ENCODE results near the gene SMIM5.
"Not testable (repeated sequence)": the region's sequence is repeated elsewhere in the genome, so short reads cannot be mapped to it uniquely, and the experiment has no call there.

The SMIM5 gene

DNA sequence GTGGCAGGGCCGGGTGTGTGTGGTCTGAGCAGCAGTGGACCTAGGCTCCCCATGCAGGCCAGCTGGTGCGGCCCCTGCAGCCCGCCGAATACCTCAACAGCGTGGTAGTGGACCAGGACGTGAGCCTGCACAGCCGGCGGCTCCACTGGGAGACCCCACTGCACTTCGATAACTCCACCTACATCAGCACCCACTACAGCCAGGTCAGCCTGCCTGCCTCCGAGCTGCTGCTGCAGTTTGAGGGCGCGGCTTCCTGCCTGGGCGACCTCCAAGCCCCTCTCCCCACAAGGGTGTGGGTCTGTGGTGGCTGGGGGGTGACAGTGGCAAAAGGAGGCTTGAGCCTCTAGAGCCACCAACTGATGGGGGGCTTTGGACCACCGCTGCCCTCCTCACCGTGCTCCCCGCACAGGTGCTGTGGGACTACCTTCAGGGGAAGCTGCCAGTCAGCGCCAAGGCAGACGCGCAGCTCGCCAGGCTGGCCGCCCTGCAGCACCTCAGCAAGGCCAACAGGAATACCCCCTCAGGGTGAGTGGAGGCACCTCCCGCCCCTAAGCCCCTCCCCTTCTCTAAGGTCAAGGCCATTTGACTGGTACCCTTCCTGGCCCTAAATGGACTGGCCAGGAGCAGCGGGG is 8.4 kb upstream of the SMIM5 start:
- no peak for DNase-seq (ENCODE audit: low read depth, low spot score)

DNA sequence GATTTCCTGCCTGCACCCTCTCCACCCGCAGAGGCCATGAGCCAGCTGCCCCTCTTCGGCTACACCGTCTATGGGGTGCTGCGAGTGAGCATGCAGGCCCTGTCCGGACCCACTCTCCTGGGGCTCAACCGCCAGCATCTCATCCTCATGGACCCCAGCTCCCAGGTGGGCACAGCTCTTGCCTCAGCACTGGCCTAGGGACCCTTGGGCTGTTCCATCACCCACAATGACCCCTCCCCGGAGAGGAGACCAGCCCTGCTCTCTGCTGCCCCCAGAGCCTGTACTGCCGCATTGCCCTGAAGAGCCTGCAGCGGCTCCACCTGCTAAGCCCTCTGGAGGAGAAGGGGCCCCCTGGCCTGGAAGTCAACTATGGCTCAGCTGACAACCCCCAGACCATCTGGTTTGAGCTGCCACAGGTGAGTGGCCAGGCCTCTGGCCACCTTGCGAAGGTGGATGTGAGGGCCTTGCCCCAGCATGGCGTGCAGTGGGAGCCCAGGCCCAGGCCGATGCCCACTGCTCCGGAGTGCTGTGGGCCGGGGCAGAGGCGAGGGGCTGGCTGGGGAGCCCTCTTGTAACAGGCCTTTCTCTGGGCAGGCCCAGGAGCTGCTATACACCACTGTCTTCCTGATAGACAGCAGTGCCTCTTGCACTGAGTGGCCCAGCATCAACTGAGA is 7.3 kb upstream of the SMIM5 start:
- peak; percentile 42 for DNase-seq (ENCODE audit: low read depth, low spot score)

DNA sequence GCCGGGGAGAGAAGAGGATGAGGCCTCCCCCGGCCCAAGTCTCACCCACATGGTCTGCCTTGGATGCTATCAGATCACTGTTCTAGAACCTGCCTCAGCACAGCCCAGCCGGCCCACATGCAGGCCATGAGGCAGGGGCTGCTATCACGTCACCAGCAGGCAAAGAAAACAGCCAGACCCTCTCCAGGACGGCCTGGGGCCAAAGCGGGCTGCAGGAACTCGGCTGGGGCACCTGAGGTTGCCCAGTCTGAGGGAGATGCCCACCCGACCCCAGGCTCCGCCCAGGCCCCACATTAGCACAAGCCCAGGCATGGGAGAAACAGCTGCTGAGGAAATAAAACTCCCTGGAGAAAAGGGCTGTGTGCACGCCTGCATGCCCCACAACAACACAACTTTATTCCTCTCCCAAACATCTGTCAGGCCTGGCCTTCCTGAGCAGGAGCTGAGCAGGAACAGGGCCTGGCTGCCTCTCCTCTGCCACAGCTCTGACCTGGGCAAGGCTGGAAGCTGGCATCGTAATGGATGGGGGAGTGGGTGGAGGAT is 6.7 kb upstream of the SMIM5 start:
- DNase-seq (ENCODE audit: low read depth, low spot score) = no peak

DNA sequence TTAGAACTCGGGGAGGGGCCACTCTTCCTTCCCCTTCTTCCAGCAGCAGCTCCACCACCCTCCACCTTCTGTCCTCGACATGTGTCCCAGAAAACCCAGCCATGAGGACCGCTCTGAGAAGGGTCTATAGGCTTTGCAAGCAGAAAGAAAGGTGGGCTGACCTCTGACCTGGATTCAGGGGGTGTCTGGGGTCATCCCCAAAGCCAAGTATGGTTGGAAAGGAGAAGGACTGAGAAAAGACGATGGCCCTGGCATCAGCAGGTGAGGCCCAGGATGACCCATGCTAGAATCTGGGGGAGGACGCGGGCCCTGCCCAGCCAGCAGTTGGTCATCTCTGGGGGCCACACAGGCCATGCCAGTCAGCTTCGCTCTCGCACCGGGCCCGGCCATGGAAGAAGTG is 6.1 kb upstream of the SMIM5 start:
- no peak for DNase-seq (ENCODE audit: low read depth, low spot score)

DNA sequence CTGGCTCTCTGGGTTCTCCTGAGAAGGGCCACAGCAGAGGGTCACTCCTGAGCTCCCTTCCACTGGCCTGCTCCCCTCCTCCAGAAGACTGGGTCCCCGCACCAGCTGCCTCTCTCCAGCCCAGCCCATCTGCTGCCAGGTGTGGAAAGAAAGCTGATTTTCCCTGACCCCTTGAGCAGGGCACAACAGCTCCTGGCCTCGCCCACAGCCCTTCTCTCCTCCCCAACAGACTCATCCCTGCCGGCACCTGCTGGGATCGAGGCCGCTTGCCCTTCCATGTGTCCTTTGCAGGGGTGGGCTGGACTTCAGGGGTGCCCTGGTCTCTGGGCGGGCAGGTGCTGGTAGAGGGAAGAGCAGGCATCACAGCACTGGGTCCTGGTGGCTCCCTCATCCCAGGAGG is 4.8 kb upstream of the SMIM5 start:
- no peak for DNase-seq (ENCODE audit: low read depth, low spot score)

DNA sequence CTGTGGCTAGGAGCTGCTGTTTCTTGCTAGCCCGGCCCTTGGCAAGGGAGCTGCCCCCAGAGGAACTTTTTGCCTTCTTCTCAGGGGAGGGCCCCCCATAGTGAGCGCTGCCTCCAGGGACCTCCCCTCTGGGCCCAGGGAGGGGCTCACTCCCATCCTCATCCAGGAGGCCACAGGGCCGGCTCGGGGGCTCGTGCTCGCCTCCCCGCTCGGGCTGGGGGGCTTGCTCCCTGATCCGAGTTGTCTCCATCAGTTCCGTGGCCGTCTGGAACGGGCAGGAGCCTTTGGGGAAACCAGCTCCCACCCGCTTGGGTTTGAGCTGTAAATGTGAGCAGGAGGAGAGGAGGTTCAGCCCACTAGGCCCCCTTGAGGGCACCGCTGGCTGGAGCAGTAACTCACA is 4.1 kb upstream of the SMIM5 start:
- DNase-seq (ENCODE audit: low read depth, low spot score) = no peak

DNA sequence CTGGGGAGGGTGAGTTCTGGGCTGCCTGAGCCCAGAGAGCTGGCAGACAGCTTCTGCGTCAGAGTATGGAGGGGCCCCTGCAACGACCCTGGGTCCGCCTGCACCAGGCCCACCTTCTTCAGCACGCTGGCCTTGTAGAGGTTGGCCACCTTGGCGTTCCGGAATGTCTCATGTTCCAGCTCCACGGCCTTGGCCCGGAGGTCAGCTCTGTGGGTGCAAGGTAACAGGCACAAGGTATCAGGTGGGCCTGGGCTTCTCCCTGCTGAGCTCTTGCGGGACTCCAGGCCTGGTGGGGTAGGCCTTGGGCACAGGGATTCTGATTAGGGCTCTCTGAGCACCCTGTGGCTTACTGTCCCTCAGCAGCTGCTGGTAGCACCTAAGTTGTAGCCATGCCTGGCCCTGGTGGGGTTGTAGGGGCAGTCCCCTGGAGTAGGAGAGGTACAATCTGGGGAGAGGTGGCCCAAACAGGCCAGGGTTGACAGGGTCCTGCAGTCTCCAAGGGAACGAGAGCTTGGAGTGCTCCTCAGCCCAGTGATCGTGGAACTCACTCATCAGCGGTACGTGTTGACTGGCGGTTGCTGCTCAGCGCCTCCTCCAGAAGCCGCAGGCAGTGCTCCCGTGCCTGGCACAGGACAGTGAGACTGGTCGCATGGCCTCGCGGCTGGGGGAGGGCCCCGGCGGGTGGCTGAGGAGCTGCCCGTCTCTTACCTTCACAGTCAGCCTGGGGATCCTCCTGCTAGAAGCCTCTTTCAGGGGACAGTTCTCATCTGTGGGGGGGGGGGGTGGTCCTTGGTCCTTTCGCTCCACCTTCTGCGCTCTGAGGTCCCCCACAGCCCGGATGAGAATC is 2.9 kb upstream of the SMIM5 start:
- DNase-seq (ENCODE audit: low read depth, low spot score) = no peak

DNA sequence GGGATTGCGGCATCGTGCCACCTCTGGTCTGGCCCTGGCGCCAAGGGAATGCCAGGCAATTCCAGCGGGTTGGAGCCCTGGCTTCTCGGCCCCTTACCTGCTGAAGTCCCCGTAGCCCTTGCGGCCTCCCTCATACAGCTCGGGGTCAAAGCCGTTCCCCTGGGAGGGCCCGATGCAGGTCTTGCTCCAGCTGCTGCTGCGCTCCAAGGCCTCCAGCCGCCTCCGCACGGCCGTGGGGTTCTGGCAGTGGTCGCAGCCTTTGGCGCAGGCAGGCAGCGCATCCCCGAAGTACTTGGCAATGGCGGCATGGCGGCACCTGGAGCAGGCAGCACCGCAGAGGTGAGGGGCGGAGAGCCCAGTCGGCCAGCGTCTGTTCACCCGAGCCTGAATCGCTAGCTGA is 1.9 kb upstream of the SMIM5 start:
- DNase-seq (ENCODE audit: low read depth, low spot score) = no peak

DNA sequence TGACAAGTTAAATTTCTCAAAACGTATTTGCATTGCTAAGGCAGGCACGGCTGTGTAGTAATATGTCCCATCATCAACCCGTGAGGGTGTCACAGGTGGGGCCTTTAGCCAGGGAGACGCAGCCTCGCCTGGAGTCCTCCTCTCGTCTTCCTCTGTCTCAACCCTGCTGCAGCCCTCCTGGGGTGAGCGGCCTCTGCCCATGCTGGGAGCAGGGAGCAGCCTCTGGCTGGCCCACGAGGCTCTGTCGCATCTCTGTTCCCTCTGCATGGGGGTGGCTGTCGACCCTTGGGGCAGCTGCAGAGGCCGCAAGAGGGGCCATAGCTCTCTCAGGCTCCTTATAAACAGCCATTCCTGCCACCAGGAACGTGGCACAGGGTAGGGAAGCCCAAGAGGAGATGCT is 806 bp upstream of the SMIM5 start:
- DNase-seq (ENCODE audit: low read depth, low spot score) = no peak

DNA sequence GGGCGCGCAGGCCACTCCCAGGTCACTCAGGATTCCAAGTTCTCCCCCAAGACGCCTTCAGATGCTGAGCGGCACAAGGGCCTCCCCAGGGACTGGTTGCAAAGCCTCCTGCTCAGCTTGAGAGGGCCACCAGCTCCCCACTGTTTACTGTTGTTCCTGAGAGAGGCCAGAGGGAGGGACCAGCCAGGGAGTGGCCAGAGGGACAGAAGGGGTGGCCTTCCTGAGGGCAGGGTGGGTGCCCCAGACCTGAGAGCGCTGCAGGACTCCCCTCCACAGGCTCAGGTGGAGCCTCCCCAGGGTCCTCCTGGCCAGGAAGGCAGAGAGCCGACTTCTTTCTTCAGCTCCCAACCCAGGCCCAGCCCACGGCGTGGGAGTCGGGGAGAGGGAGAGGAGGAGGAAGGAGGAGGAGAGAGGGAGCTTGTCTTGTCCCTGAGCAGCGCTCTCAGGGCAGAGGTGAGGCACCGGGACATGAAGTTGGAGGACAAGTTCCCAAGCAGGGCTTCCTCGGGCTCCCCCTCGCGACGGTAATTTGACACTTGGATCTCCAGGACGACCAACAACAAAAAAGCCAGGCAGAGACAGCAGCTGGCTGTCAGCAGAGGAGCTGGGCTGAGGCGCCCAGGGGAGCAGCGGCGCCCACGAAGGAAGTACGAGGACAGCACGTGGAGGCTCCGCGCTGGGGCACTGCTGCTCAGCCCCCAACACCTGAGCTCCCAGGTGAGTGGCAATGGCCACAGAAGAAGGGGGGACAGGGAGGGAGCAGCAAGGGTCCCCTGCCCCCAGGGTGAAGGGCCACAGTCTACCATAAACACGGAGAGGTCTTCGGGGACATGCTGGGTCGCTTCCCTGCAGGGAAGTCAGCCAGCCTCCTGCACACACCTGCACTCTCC is 497 bp downstream of the SMIM5 start:
- peak; percentile 95 for DNase-seq (ENCODE audit: low read depth, low spot score)

DNA sequence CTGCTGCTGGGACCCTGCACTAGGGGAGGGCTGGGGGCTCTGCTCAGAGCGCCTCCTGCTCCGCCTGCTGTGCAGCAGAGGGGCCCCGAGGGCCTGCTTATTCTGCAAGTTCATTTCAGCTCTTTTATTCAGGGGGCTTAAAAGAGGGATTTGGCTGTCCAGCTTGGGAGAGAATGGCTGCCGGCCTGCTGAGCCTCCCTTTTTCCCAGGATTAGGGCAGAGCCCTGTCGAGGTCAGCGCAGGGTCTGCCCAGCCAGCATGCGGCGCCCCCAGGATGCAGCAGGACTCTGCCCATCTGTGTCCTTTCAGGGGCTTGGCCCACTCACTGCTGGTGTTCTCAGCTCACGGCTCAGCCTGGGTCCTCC is 1.1 kb downstream of the SMIM5 start:
- DNase-seq (ENCODE audit: low read depth, low spot score) = no peak

DNA sequence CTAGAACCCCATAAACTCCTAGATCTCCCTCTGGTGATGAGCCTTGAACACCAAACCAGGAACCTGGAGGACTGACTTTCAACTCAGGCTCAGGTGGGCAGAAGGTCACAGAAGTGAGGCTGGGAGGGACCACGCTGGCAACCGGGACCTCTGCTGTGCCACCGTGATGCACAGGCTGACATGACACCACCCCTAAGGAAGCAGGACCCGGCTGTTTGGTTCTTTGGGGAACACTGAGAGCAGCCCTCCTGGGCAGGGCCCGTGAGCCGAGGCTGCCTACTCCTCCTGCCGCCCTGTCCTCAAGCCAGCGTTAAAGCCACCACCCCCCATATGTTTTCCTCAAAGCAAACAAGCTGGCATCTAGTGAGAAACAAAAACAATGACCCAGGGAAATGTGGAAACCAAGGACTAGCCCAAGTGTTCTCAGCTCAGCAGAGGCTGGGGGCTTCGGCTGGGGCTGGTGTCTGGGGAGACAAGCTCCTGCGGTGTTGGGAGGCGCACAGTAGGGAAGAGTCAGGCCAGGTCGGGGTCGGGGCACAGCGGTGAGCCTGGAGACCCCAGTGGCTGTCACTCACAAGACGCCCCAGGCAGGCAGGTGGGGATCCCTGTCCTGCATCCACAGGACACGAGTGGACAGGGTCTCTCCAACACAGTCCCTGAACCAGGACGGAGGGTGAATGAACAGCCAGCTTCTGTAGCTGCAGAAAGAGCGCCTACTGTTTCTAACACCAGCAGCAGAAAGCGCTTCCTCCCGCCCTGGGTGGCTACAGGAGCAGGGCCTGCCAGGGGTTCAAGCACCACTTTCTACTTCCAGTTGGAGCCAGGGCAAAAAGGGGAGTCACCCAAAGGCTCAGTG is 1.7 kb downstream of the SMIM5 start:
- no peak for DNase-seq (ENCODE audit: low read depth, low spot score)

DNA sequence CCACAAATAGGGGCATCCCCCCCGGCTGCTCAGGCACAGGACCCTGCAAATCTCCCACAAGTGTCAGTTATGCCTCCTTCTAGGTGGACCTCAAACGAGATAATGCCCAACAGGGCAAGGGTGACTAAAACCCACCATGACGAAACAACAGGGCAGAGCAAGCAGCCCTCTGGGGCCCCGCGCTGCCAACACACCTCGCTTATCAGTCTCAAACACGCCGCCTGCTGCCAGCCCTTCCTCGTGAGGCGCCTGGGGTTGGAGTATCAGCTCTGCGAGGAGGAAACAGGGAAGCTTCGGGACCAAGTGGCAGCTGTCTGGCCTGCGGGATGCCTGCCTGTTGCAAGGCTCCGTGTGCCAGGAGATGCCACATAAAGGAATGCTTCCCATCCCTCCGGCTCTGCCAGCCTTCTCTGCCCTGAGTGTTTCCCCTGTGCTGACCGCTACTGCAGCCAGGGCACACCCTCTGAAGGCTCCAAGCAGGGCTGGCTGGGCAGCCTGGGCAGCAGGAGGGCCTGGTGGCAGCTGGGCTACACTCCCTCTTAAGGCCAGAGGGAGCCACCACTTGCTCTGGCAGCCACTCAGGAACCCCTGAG is 2.5 kb downstream of the SMIM5 start:
- DNase-seq (ENCODE audit: low read depth, low spot score) = no peak

DNA sequence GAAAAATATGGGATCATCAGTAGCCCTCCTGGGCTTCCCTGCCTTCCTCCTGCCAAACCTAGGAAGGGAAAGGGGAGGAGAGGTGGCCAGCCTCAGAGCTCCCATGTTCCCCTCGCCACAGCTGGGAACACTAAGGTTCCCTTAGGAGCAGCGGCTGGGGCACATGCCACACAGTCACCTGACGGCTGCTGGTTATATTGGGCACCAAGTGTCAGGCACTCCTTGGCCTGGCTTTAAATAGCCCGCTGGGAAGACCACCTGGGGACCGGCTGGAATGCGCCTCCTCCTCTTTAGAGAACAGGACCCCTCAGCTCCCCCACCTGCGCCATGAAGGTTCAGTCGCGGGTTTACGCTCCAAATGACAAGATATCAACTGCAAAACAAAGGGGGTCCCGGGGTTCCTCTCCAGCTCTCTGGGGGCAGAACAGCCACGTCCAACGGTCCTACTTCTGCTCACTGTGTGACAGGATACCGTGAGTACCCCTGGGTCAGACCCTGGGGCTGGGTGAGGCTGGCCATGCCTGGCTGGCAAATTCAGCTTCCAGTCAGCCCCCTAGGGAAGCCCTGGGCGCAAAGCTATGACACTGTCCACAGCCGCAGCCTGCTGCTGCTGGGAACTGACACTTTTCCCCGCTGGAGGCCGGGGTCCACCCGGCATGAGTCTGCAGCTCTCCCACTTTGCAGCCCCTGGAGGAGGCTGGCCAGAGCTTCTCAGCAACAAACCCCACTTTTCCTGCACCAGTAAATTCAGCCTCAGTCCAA is 3.3 kb downstream of the SMIM5 start:
- DNase-seq (ENCODE audit: low read depth, low spot score) = no peak

DNA sequence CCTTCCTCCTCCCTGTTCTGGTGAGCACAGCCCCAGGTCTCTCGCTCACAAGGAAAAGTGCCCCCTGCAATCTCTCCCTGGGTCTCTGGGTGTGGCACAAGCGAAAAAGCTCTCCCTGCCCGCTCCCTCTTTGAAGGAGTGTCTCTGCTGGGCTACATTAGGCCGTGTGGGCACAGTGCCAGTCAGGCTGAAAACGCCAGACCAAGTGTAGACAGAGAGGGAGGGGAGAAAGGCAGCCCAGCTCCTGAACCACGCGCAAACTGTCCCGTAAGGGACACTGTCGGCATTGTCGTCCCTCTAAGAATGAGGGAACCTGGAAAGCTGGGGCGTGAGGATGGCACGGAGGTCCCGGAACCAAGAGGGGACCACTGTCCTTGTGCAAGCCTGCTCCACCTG is 3.9 kb downstream of the SMIM5 start:
- DNase-seq (ENCODE audit: low read depth, low spot score) = peak; percentile 32

DNA sequence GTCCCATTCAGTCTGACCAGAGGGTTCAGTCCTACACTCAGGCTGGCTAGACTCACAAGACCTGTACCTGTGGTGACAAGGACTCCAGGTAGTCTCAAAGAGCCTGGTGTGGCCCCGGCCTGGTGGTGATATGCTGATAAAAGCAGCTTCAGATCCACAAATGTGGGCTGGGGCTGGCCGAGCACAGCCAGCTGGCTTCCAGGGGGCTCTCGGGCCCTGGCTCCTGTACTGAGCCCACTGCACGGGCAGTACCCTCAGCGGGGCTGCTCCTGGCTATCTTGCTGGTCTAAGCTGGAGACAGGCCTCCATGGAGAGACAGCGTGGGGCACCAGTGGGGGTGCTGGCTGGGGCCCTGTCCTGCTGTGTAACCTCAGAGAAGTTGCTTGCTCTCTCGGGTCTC is 4.3 kb downstream of the SMIM5 start:
- no peak for DNase-seq (ENCODE audit: low read depth, low spot score)

DNA sequence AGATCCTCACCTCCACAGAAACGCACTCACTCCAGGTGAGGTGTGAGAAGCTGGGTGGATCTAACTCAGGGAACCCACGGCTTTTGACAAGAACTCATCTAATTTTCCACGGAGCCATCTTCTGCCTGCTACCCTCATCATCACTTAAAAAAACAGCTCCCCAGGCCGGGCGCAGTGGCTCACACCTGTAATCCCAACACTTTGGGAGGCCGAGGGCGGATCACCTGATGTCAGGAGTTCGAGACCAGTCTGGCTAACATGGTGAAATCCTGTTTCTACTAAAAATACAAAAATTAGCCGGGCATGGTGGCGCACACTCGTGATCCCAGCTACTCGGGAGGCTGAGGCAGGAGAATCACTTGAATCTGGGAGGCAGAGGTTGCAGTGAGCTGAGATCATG is 4.8 kb downstream of the SMIM5 start:
- not testable (repeated sequence) for DNase-seq (ENCODE audit: low read depth, low spot score)

DNA sequence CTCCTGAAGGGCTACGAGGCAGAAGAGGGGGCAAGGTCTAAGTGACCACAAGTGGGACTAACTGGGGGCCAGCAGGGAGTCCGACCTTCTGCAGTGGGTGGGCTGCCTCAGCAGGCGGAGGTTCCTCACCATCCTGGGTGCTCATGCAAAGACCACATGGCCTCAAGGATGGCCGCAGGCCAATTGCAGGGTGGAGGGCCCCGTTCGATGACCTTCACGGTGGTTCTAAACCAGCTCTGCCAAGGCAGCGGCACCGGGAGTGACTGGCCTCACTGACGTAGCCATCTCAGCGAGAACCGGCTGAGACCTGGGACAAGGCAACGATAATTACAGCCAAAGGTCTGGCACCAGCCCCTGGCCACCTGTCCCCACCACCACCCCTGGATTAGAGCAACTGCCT is 5.7 kb downstream of the SMIM5 start:
- DNase-seq (ENCODE audit: low read depth, low spot score) = no peak

DNA sequence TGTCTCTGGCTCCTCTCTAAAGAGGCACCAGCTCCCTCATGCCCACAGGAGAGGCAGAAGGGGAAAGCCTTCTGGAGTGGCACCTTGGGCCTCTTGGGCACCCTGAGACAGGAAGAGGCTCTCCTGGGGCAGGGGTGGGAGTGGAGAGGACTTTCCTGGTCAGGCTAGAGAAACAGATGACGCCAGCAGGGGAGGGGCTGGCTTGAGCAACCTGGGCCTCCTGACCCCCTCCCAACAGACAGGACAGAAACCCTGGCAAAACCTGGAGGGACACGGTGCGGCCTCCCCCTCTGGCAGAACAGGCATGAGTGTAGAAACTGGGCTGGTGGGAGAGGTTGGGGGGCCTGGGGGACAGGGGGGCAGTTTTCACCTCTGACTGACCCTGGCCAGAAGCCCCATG is 6.1 kb downstream of the SMIM5 start:
- DNase-seq (ENCODE audit: low read depth, low spot score) = no peak
